ENCODE data around the gene CFAP44.
A peak's percentile ranks its signal among the peaks of the same experiment; 100 is the strongest.
"Not testable (repeated sequence)": the region's sequence is repeated elsewhere in the genome, so short reads cannot be mapped to it uniquely, and the experiment has no call there.

Gene CFAP44, protein sequence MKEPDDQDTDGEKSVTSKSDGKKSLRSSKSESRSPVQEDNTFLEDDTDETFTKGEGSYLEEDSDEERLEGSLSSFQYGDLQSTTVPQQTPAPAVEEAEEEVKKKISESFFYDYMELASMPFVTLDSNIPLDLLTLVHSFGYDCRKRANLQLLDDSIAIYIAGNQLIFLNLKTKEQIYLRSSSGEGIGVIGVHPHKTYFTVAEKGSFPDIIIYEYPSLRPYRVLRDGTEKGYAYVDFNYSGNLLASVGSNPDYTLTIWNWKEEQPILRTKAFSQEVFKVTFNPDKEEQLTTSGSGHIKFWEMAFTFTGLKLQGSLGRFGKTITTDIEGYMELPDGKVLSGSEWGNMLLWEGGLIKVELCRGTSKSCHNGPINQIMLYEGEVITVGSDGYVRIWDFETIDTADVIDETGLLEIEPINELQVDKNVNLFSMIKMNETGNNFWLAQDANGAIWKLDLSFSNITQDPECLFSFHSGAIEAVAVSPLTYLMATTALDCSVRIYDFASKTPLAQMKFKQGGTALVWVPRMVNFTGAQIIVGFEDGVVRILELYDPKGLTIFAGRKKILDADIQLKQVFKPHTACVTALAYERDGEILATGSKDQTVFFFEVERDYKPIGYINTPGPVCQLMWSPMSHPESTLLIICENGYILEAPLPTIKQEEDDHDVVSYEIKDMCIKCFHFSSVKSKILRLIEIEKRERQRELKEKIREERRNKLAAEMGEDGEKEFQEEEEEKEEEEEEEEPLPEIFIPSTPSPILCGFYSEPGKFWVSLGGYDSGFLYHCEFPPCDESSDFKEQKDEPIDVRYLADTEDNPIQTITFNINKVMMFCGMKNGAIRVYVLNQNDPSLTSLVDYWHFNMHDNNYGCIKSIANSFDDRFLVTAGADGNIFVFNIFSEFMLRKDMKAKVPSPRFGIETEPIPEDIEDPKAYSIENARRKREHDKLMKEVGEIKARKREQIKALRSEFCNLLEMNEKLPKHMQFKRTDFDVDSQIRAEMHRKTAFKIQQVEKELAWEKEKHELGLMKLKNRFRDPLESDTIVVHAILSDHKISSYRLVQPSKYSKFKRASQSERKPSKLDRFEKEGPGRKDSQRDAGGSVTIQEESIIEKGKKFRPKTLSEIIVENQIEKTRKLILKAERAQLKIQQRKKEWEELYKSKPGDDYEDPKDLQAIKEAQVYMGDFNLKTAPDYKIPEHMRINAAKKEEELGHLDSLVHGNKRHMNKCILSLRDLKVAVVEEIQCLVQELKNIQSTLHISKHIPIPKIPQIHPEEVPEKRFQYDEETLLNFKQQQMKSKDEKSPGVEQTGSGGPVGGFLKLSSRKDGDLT (N-terminal part only)

GRCh38 chr3:113441051-113441770 lies at the start of gene CFAP44:
Gene CFAP44, minus strand, starts transcription at chr3:113441493. Its CDS starts 7,829 bp downstream, at chr3:113433664.
- DNase-seq (ENCODE audit: low spot score), result peak; percentile 81

DNA sequence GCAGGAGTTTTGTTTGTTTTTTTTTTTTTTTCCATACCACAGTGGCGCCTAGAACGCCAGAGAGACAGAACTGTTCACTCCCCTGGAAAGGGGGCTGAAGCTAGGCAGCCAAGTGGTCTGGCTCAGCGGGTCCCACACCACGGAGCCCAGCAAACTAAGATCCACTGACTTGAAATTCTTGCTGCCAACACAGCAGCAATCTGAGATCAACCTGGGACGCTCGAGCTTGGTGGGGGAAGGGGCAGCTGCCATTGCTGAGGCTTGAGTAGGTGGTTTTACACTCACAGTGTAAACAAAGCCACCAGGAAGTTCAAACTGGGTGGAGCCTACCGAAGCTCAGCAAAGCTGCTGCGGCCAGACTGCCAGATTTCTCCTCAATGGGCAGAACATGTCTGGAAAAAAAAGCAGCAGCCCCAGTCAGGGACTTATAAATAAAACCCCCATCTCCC lies 43.9 kb upstream of the CFAP44 start:
- no peak for DNase-seq (ENCODE audit: low spot score)

DNA sequence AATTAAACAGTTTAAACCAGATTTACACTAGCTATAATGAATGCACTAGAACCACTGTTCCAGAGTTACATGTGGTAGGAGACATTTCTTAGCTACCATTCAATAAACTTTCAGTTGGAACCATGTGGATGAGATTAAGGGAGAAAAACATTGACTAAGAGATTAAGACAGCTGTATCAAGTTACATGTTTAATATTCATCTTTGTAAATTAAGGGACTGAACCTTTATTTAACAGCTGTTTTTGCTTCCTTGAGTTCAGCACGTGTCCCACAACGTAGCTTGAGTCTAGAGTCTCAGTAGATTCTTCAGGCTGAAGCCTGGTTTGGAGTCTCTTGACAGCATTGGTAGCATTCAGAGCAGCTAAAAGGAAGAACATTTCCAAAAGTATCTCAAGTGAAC lies 27.2 kb upstream of the CFAP44 start:
- no peak for DNase-seq (ENCODE audit: low spot score)

GRCh38 chr3:113461488-113461887 lies 20.2 kb upstream of the CFAP44 start:
- DNase-seq (ENCODE audit: low spot score), result no peak

DNA sequence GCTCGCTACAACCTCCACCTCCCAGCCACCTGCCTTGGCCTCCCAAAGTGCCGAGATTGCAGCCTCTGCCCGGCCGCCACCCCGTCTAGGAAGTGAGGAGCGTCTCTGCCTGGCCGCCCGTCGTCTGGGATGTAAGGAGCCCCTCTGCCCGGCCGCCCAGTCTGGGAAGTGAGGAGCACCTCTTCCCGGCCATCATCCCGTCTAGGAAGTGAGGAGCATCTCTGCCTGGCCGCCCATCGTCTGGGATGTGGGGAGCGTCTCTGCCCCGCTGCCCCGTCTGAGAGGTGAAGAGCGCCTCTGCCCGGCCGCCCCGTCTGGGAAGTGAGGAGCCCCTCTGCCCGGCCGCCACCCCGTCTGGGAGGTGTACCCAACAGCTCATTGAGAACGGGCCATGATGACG lies 17.3 kb upstream of the CFAP44 start:
- DNase-seq (ENCODE audit: low spot score), result not testable (repeated sequence)

DNA sequence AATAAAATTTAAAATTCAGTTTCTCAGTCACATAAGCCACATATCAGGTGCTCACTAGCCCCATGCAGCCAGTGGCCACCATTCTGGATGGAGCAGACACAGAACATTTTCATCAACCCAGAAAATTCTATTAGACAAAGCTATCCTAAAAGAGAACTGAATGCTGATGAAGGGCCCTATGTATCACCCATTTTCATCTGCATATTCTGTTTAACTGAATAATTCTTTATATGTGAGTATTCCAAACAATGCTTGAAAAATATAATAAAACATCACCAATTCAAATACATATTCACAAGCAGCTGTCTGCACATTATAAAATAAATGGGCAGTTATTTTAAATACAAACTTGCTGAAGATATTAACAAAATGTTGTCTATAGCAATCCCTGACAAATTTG lies 14.2 kb upstream of the CFAP44 start:
- no peak for DNase-seq (ENCODE audit: low spot score)

GRCh38 chr3:113454630-113455029 lies 13.3 kb upstream of the CFAP44 start:
- no peak for DNase-seq (ENCODE audit: low spot score)

DNA sequence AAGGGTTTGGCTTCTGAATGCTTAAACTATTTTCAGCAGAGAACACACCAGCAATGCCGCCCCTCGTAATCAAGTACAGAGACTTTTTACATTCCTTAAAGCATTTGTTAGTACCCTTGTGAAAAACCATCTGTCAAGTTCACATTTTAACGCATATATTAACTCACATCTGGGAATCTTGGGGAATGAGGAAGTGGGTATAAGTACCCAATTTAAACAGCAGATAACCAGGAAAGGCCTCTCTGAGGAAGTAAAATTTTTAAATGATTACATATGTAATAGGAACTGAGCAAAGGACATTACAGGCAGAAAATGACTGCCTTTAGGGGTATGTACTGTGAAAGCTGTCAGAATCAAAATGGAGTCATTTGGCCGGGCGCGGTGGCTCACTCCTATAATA lies 12.8 kb upstream of the CFAP44 start:
- no peak for DNase-seq (ENCODE audit: low spot score)

- DNase-seq (ENCODE audit: low spot score), result no peak
These were observed 9.6 kb upstream of the CFAP44 start for GRCh38 chr3:113450911-113451310.

GRCh38 chr3:113439606-113440005 lies 1.7 kb downstream of the CFAP44 start:
- no peak for DNase-seq (ENCODE audit: low spot score)

DNA sequence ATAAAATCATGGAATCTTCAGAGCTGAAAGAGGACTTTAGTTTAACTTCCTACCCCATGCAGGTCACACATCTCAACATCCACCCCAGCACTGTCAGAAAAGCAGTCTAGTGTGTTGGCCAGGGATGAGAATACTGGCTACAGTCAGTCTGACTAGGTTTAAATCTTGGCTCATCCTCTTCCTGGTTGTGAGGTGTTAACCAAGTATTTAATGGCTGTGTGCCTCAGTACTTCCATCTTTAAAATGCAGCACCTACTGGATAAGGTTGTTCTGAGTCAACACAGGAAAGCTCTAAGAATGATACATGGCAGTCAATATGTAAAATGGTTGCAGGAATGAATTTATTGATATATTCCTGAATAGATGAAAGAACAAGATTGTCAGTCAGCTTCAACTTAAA lies 3.1 kb downstream of the CFAP44 start:
- no peak for DNase-seq (ENCODE audit: low spot score)

DNA sequence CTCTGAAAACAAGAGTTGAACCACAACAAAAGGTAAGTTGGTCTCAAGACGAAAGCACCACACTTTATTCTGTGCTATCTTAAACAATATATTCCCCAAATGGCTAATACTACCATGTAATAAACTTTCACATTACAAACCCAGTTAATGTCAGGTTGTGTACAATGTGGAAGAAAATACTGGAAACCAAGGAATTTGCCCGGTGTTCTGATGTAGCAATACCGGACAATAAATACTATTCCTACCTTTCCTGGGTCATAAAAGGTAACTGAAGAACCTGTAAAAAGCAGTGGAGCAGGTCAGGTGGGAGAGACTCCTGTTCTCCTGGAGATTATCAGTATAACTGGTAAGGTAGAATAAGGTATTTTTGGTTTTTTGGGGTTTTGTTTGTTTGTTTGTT lies 3.9 kb downstream of the CFAP44 start:
- DNase-seq (ENCODE audit: low spot score), result no peak

- DNase-seq (ENCODE audit: low spot score), result no peak
These were observed 4.5 kb downstream of the CFAP44 start for GRCh38 chr3:113436809-113437208.

DNA sequence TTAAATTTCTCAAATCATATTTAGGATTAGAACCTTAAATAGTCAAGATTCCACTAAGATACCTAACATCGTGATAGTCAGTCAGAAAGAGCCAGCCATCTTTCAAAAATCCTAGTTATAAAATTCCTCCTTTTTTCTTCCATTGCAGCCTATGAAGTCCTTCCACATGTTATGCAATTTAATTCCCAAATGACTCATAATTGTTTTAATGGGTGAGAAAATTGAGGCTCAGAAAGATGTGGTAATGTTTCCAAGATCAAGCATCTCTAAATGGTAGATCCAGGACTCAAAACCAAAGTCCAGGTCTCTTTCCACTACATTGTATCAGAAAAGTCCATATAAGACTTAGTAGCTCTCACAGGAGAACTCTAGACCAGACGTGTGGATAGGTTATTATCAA lies 9.5 kb downstream of the CFAP44 start:
- DNase-seq (ENCODE audit: low spot score), result no peak

GRCh38 chr3:113428581-113428980 lies 12.7 kb downstream of the CFAP44 start:
- DNase-seq (ENCODE audit: low spot score), result no peak

DNA sequence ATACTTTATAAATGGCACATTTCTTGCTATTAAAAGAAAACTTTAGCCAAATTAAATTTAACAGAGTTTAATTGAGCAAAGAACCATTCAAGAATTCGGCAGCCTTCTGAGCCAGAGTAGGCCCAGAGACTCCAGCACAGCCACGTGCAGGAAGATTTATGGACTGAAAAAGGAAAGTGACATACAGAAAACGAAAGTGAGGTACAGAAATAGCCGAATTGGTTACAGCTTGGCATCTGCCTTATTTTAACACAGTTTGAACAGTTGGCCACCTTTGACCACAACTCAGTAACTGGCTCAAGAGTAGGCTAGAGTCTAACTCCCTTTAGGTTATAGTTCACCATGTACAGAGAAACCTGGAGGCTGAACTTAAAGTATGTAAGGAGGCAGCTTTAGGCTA lies 17.6 kb downstream of the CFAP44 start:
- DNase-seq (ENCODE audit: low spot score), result no peak

DNA sequence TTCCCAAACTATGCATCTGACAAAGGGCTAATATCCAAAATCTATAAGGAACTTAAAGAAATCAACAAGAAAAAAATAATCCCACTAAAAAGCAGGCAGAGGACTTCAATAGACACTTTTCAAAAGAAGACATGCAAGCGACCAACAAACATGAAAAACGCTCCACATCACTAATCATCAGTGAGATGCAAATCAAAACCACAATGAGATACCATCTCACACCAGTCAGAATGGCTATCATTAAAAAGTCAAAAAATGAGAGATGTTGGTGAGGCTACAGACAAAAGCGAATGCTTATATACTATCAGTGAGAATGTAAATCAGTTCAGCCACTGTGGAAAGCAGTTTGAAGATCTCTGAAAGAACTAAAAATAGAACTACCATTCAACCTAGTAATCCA lies 20.2 kb downstream of the CFAP44 start:
- DNase-seq (ENCODE audit: low spot score), result no peak

DNA sequence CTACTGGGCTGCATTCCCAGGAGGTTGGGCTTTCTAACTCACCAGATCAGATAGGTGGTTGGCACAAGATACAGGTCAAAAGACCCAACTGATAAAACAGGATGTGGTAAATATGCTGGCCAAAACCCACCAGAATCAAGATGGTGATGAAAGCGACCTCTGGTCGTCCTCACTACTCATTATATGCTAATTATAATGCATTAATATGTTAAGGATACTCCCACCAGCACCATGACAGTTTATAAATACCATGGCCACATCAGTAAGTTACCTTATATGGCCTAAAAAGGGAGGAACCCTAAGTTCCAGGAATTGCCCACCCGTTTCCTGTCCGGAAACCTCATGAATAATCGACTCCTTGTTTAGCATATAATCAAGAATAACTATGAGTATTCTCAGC lies 31.6 kb downstream of the CFAP44 start:
- DNase-seq (ENCODE audit: low spot score), result no peak

DNA sequence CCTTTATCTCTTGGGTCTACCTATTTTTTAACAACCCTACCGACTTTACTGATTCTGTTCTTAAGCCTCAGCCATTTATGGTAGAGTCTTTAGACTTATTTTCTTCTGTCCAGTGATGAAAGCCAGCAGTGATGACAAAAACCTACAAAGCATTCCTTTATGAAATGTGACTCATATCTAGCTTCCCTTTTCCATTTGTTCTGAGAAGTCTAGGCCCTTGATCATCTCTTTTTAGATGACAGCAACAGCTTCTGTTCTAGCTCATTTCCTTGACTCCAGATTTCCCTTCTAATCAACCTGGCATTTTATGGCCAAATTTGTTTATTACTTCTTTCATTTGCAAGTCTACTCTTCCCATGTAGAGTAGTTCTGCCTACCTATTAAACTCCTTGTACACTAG lies 36.1 kb downstream of the CFAP44 start:
- no peak for DNase-seq (ENCODE audit: low spot score)

GRCh38 chr3:113404637-113405036 lies 36.7 kb downstream of the CFAP44 start:
- DNase-seq (ENCODE audit: low spot score), result no peak

All from germinal center (tissue), 1 donor.